GM12873 (cell line): ENCODE results near the gene NRXN3.

Source experiments
- TF ChIP-seq, protein P1 (sequence below): IDR thresholded peaks from 2 replicates; pipeline ENCODE4 v1.5.1; 2012; ENCODE audit warnings: low read depth, mild to moderate bottlenecking, moderate library complexity, low read length, control low read depth; ENCODE audit not compliant: insufficient read depth; ENCODE audit errors: missing control alignments

NRXN3 gene

DNA sequence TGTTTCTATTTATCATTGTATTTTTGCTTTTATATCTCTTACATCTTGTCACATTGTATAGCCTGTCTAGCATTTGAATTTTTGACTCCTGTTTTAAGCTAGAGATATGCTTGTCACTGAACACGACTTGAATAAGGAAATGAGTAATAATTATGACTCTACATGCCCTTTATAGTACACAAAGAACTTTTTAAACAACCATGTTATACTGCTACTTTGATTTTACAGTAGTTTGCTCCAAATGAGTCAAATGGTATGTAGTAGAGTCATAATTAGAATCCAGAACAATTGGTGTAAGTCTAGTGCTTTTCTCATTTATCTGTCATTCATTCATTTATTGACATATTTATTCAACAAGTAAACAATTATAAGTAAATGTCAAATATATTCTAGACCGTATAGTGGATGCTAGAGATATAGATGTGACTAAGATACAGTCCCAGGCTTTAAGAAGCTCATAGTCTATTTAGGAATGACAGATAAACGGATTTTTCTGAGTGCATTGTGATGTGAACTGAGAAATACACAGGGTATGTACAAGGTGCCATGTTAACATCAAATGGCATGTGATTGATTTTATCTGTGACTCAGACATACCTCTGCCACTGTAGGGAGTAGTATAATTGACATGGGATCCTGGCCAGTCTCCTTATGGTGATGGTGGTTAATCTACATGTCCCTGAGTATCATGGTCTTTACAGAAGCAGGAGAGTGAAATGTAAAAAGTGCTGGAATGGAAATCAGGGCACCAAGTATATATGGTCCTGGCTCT lies 1241.4 kb downstream of the NRXN3 start:
- TF ChIP-seq, protein P1, sequence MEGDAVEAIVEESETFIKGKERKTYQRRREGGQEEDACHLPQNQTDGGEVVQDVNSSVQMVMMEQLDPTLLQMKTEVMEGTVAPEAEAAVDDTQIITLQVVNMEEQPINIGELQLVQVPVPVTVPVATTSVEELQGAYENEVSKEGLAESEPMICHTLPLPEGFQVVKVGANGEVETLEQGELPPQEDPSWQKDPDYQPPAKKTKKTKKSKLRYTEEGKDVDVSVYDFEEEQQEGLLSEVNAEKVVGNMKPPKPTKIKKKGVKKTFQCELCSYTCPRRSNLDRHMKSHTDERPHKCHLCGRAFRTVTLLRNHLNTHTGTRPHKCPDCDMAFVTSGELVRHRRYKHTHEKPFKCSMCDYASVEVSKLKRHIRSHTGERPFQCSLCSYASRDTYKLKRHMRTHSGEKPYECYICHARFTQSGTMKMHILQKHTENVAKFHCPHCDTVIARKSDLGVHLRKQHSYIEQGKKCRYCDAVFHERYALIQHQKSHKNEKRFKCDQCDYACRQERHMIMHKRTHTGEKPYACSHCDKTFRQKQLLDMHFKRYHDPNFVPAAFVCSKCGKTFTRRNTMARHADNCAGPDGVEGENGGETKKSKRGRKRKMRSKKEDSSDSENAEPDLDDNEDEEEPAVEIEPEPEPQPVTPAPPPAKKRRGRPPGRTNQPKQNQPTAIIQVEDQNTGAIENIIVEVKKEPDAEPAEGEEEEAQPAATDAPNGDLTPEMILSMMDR, result no peak

GRCh38 chr14:79412822-79413221 lies 1242.6 kb downstream of the NRXN3 start:
- TF ChIP-seq, protein P1, result no peak

GRCh38 chr14:79413734-79414428 lies 1243.7 kb downstream of the NRXN3 start:
- TF ChIP-seq, protein P1, result no peak

DNA sequence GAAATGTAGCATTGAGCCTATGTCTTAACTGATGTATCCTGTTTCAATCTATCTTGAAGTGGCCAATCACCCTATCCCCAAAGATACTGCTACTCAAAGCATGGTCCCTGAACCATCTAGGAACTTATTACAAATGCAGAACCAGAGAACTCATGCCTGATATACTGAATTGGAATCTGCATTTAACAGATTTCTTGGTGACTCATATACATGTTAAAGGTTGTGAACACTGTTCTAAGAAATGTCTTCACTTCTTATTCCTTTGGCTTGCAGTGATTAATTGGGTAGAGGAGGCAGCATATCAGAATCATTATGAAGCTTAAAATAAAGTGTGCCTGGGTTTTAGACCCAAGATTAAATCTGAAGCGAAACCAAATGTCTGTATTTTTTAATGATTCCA lies 1245.6 kb downstream of the NRXN3 start:
- TF ChIP-seq, protein P1, result no peak

DNA sequence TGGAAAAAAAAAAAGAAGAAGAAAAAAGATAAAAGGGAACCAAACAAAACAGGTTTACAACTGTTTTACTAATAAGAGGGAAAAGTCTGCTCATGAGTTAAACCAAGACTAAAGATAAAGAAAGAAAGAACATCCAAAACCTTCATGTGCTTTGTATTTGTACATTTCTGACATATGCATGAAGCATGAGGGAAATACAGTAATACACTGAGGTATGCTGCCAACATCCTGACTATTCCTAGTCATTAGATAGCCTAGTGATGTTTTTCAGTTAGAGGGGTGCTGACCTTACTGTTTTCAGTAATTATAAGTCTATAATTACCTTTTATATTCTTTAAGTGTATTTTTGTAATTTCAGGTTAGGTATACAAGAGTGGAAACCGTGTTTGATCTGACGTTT lies 1247.8 kb downstream of the NRXN3 start:
- TF ChIP-seq, protein P1, result no peak

GRCh38 chr14:79418649-79419415 lies 1248.7 kb downstream of the NRXN3 start:
- TF ChIP-seq, protein P1, result no peak
